Measurements from ENCODE around the gene PRKCE. TPM values are rescaled to one million over a fixed set of nuclear protein-coding genes. Genes with fewer than 3 reads are reported as not detected.

Gene PRKCE
- total RNA-seq, 1 experiment from 2014 or later, result 2.4 TPM

- H3K27ac ChIP-seq (ENCODE audit: low read depth, low read length, poor library complexity, severe bottlenecking), result no peak overlapping the region
- H3K4me1 ChIP-seq (ENCODE audit: insufficient read depth, low read length, poor library complexity, severe bottlenecking), result peaks cover 4% of the 10 kb centered on the region
- no TSS peak for BruUV-seq (replicated peaks)
- no peak for TF ChIP-seq CTCF (conservative IDR thresholded peaks at IDR 0.05; ENCODE audit: low read depth, low read length)
- no peak for TF ChIP-seq EZH2 (IDR thresholded peaks at IDR 0.05; ENCODE audit: borderline replicate concordance, low read depth, low read length, poor library complexity, severe bottlenecking)
- no peaks in the 10 kb centered on the region for H3K27me3 ChIP-seq (replicated peaks; ENCODE audit: insufficient read depth, low read depth, low read length, poor library complexity)
- no peaks in the 10 kb centered on the region for H3K36me3 ChIP-seq (ENCODE audit: insufficient read depth, low read length, poor library complexity, severe bottlenecking)
- intact Hi-C loops (cut with micrococcal nuclease; ENCODE audit: unreplicated experiment), result no loop called here
- DNase-seq (ENCODE audit: low spot score), result no peak
- no peak overlapping the region for H3K4me3 ChIP-seq (ENCODE audit: low read depth, low read length, poor library complexity, severe bottlenecking)
- no peaks in the 10 kb centered on the region for H3K9me3 ChIP-seq (ENCODE audit: low read depth, low read length, poor library complexity, severe bottlenecking)
- ChIA-PET POLR2A (ENCODE audit: low non-redundant PET) (no interaction called here), CTCF (no interaction called here)
These were observed 535.7 kb downstream of the PRKCE start for GRCh38 chr2:46187112-46187618.

DNA sequence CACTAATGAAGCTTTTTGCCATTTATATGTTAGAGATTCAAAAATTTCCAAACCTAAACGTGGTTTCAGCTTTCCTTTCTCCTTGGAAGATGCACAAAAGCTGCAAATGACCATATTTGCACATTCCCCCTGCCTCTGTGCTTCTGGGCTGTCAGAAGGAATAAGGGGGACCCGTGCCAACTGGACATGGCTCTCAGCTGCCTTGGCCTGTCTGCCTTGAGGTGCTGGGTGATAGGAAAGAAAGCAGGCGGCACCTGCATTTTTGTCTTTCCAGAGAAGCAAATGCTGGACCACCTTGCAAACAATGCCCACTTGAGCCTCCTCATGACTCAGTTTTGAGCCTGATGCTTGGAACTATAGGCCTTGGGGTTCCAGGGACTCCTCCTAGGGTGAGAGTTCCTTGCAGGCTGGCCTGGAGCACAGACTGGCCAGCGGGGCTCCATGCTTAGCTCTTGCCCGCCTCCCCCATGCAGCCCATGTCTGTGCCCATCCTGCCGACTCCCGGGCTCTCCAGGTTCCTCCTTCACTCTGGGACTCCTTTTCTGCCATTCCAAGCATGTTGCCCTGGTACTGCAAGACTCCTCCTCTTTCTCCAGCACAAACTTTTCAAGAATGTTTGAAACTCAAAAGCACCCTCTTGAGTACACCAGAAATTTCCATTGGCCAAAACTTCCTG lies 536.7 kb downstream of the PRKCE start:
- Histone ChIP-seq H3K4me3 (ENCODE audit: low read depth, low read length, poor library complexity, severe bottlenecking) (no peak overlapping the region), H3K36me3 (ENCODE audit: insufficient read depth, low read length, poor library complexity, severe bottlenecking) (no peaks in the 10 kb centered on the region), H3K27me3 (replicated peaks; ENCODE audit: insufficient read depth, low read depth, low read length, poor library complexity) (no peaks in the 10 kb centered on the region), H3K27ac (ENCODE audit: low read depth, low read length, poor library complexity, severe bottlenecking) (no peak overlapping the region), H3K4me1 (ENCODE audit: insufficient read depth, low read length, poor library complexity, severe bottlenecking) (peaks cover 4% of the 10 kb centered on the region), H3K9me3 (ENCODE audit: low read depth, low read length, poor library complexity, severe bottlenecking) (no peaks in the 10 kb centered on the region)
- intact Hi-C loops (cut with micrococcal nuclease; ENCODE audit: unreplicated experiment), result no loop called here
- POLR2A ChIA-PET (ENCODE audit: low non-redundant PET), result no interaction called here
- CTCF ChIA-PET, result no interaction called here
- BruUV-seq (replicated peaks), result no TSS peak
- DNase-seq (ENCODE audit: low spot score), result no peak
- TF ChIP-seq EZH2 (IDR thresholded peaks at IDR 0.05; ENCODE audit: borderline replicate concordance, low read depth, low read length, poor library complexity, severe bottlenecking) (no peak), CTCF (conservative IDR thresholded peaks at IDR 0.05; ENCODE audit: low read depth, low read length) (no peak)

GRCh38 chr2:46193356-46193755 lies 541.9 kb downstream of the PRKCE start:
- ChIA-PET CTCF (no interaction called here), POLR2A (ENCODE audit: low non-redundant PET) (no interaction called here)
- intact Hi-C loops (cut with micrococcal nuclease; ENCODE audit: unreplicated experiment), result no loop called here
- Histone ChIP-seq H3K27me3 (replicated peaks; ENCODE audit: insufficient read depth, low read depth, low read length, poor library complexity) (no peaks in the 10 kb centered on the region), H3K36me3 (ENCODE audit: insufficient read depth, low read length, poor library complexity, severe bottlenecking) (no peaks in the 10 kb centered on the region), H3K4me1 (ENCODE audit: insufficient read depth, low read length, poor library complexity, severe bottlenecking) (no peaks in the 10 kb centered on the region), H3K27ac (ENCODE audit: low read depth, low read length, poor library complexity, severe bottlenecking) (no peak overlapping the region), H3K9me3 (ENCODE audit: low read depth, low read length, poor library complexity, severe bottlenecking) (no peaks in the 10 kb centered on the region), H3K4me3 (ENCODE audit: low read depth, low read length, poor library complexity, severe bottlenecking) (no peak overlapping the region)
- BruUV-seq (replicated peaks), result no TSS peak
- TF ChIP-seq EZH2 (IDR thresholded peaks at IDR 0.05; ENCODE audit: borderline replicate concordance, low read depth, low read length, poor library complexity, severe bottlenecking) (no peak), CTCF (conservative IDR thresholded peaks at IDR 0.05; ENCODE audit: low read depth, low read length) (no peak)
- no peak for DNase-seq (ENCODE audit: low spot score)
